ENCODE results near the gene SRSF10.
A peak's percentile ranks its signal among the peaks of the same experiment; 100 is the strongest.
"Not testable (repeated sequence)": the region's sequence is repeated elsewhere in the genome, so short reads cannot be mapped to it uniquely, and the experiment has no call there.

The SRSF10 gene

DNA sequence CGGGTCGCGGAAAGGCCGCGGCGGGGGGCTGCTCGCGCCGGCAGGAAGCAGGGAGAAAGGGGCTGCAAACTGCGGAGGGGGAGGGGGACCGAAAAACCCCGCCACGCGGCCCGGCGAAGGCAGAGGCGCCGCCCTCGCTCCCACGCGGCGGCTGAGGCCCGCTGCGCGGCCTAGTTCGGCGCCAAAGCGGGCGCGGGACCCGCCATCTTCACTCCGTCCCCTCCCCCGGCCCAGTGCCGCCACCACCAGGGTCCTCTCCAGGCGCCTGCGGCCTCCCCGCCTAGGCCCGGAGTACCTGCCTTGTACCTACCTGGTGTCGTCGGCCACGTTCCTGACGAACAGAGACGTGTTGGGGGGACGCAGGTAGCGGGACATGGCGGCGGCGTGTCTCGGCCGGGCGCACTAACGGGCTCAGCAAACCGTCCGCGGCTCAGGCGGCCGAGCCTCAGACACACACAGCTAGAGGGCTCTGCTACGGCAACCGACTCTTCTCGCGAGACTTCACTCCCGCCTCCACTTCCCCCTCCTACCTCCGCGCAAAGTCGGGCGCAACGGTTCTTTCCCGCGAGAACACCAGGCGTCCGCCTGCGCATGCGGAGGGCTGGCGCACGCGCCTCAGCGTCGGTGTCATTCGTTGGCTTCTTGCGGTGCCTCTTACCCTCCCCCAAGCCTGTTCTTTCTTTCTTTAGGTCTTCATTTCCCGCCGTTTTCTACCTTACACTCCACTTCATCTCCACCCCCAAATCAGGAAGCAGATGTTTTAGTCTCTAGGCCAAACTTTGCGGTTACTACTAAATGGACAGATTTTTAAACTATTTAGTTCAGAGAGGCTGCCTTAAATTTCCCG lies at the start of gene SRSF10:
SRSF10 (minus strand) TSS at position 447 of the 847 bp plus-strand sequence; CDS start at position 375, 72 bp downstream.
- no peaks in the 10 kb centered on the region for H3K9me3 Mint-ChIP-seq
- peaks cover 3% of the 10 kb centered on the region for H3K36me3 Mint-ChIP-seq
- DNase-seq (ENCODE audit: low spot score in 2 of 2) (peak; percentile 89 to 96), ATAC-seq (ENCODE audit: low read depth) (peak; percentile 91)
- H3K4me3 Mint-ChIP-seq: peak within 1 kb of the TSS; percentile 90
- H3K27me3 Mint-ChIP-seq: no peaks in the 10 kb centered on the region
- peaks cover 30% of the 10 kb centered on the region for H3K4me1 Mint-ChIP-seq
- peak within 1 kb of the TSS; percentile 95 for H3K27ac Mint-ChIP-seq

GRCh38 chr1:24027838-24028468 lies 47.8 kb upstream of the SRSF10 start:
- Mint-ChIP-seq H3K4me3 (no peak overlapping the region), H3K36me3 (no peaks in the 10 kb centered on the region), H3K27me3 (no peaks in the 10 kb centered on the region), H3K27ac (no peak overlapping the region), H3K9me3 (no peaks in the 10 kb centered on the region), H3K4me1 (no peaks in the 10 kb centered on the region)
- DNase-seq (ENCODE audit: low spot score in 2 of 2) (no peak), ATAC-seq (ENCODE audit: low read depth) (peak; percentile 45)

GRCh38 chr1:24022581-24023361 lies 42.6 kb upstream of the SRSF10 start:
- H3K9me3 Mint-ChIP-seq: no peaks in the 10 kb centered on the region
- no peaks in the 10 kb centered on the region for H3K4me1 Mint-ChIP-seq
- H3K4me3 Mint-ChIP-seq: no peak overlapping the region
- H3K27ac Mint-ChIP-seq: no peak overlapping the region
- ATAC-seq (ENCODE audit: low read depth): no peak
- no peak for DNase-seq (ENCODE audit: low spot score in 2 of 2)
- no peaks in the 10 kb centered on the region for H3K36me3 Mint-ChIP-seq
- H3K27me3 Mint-ChIP-seq: peaks cover 1% of the 10 kb centered on the region

DNA sequence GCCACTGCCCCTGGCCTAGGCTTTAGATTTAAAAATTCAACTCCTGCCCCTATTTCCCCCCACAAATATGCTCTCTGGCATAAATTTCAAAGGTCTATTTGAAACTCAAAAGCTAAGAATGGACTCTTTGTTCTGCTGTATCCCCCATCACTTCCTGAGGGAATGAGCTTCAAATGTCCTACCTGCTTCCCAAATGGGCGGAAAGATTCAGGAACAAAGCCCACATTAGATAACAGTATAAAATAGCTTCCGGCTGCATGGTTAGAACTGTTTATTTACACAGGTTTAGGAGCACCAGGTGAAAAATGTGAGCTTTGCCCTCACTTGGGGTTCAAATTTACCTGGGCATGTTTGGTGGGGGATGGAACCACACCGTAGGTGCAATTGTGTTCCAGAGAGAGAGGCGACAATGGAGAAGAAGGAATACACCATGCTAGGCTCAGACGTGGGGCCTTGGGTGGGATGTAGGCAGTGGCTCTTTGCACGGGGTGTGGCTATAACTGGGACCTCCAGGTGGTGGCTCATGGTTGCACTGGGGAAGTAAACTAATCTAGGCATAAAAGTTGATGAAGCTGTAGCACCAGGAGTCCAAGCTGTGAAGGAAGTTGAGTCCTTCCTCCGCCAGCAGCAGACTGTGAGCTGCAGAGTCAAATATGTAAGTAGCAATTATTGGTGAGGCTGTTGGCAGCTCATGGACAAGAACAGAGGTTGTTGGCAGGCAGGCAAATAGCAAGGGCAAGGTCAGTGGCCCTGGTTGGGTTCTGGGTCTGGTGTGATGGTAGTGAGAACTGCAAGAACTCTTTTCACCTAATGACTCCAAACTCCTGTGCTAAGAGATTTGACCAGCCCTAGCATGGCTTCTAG lies 41.5 kb upstream of the SRSF10 start:
- no peak overlapping the region for H3K27ac Mint-ChIP-seq
- H3K36me3 Mint-ChIP-seq: no peaks in the 10 kb centered on the region
- DNase-seq (ENCODE audit: low spot score in 2 of 2) (no peak), ATAC-seq (ENCODE audit: low read depth) (no peak)
- H3K4me3 Mint-ChIP-seq: no peak overlapping the region
- H3K4me1 Mint-ChIP-seq: no peaks in the 10 kb centered on the region
- H3K27me3 Mint-ChIP-seq: peaks cover 1% of the 10 kb centered on the region
- no peaks in the 10 kb centered on the region for H3K9me3 Mint-ChIP-seq

DNA sequence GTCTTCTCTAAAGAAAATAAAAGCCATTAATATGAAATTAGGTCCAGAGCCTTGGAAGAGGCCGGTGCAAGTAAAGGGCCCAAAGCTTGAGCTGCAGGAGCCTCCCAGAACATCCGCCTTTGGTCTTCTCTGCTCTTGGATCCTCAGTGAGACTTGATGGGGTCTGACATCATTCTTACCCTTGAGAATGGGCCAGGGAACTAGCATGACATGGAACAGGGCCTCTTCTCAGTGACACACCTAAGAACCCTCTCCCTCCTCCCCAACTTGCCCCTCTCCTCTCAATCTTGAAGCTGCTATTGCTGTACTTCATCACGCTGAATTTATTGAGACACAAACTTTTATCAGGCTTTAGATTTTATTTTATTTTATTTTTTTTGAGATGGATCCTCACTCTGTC lies 40.3 kb upstream of the SRSF10 start:
- no peak for DNase-seq (ENCODE audit: low spot score in 2 of 2)
- Mint-ChIP-seq H3K27ac (no peak overlapping the region), H3K4me1 (no peaks in the 10 kb centered on the region), H3K36me3 (no peaks in the 10 kb centered on the region), H3K9me3 (no peaks in the 10 kb centered on the region), H3K4me3 (no peak overlapping the region), H3K27me3 (peaks cover 1% of the 10 kb centered on the region)
- ATAC-seq (ENCODE audit: low read depth): no peak

GRCh38 chr1:24020025-24020424 lies 39.9 kb upstream of the SRSF10 start:
- ATAC-seq (ENCODE audit: low read depth) (no peak), DNase-seq (ENCODE audit: low spot score in 2 of 2) (no peak)
- Mint-ChIP-seq H3K27me3 (peaks cover 1% of the 10 kb centered on the region), H3K27ac (no peak overlapping the region), H3K4me1 (no peaks in the 10 kb centered on the region), H3K9me3 (no peaks in the 10 kb centered on the region), H3K4me3 (no peak overlapping the region), H3K36me3 (no peaks in the 10 kb centered on the region)

DNA sequence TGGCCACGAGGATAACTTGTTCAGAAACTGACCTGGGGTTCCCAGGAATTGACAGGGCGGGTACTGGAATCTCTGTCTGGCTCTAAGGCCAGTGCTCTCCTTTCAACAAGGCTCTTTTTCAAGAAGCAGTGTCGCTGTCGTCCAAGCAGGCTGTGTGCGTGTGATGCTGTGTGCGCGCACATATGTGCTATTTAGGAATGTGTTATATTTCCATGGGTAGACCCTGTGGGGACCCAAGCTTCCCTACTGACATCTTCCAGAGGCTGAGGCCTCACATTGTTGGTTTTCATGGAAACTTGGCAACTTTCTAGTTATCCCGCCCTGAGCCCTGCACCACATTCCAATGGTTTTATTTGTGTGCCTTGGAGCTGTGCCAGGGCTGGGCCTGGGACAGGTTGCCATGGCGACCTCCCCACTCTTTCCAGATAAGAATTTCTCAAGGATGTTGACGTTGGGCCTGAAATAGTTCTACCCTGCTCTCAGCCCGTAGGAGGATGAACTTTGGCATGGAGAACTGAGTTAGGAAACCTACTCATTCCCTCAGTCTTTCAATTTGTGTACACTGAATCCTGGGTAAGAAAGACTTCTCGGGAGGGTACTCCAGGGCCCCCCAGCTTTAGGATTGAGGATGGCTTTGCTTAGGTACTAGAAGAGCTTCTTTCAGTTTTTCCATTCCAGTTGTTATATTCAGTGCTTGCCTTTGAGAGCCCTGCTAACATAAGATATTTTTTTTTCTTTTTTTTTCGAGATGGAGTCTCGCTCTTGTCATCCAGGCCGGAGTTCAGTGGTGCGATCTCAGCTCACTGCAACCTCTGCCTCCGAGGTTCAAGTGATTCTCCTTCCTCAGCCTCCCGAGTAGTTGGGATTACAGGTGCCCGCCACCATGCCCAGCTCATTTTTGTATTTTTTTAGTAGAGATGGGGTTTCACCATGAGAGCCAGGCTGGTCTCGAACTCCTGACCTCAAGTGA lies 38.8 kb upstream of the SRSF10 start:
- Mint-ChIP-seq H3K9me3 (no peaks in the 10 kb centered on the region), H3K27me3 (peaks cover 1% of the 10 kb centered on the region), H3K27ac (no peak overlapping the region), H3K4me1 (no peaks in the 10 kb centered on the region), H3K36me3 (no peaks in the 10 kb centered on the region), H3K4me3 (no peak overlapping the region)
- ATAC-seq (ENCODE audit: low read depth) (no peak), DNase-seq (ENCODE audit: low spot score in 2 of 2) (no peak)

DNA sequence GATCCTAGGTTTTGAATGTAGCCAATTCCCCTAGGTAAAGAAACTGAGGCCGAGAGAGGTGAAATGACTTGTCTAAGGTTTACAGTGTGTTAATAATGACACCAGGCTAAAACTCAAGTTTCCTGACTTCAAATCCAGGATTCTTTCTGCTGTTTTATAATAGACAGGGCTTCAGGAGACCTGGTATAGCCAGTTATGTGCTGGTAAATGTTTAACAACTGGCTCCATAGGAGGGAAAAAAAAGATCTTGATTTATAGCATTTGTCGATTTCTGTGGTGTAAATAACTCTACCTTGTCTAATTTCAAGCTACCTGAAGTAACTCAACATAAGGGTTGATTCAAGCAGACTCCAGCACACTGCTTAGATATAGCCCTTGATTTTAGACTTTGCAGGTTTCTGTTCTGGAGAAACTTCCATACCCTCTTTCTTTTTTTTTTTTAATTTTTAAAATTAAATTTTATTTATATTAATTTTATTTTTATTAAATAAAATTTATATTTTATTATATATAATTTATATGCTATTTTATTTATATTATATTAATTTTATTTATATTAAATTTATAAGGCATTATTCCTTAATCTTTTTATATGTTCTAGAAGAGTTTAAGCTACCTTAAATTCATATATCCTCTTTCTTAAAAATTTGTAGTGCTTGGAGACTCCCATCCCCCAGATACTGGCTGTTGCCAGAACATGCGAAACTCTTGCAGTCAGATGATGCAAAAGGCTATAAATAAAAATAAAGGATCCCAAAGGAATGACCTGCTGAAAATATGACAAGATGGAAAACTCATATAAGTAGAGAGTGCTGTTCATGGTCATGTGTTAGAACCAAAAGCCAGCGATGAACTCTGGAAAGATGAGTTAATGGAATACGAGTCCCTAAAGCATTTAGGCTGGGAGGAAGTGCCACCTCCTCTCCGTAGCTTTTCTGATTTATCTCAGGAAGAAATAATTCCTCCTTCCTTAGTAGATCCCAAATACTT lies 35.4 kb upstream of the SRSF10 start:
- Mint-ChIP-seq H3K4me1 (peaks cover 2% of the 10 kb centered on the region), H3K36me3 (no peaks in the 10 kb centered on the region), H3K4me3 (no peak overlapping the region), H3K27ac (no peak overlapping the region), H3K27me3 (peaks cover 9% of the 10 kb centered on the region), H3K9me3 (no peaks in the 10 kb centered on the region)
- ATAC-seq (ENCODE audit: low read depth): no peak
- DNase-seq (ENCODE audit: low spot score in 2 of 2): no peak

GRCh38 chr1:24012878-24013277 lies 32.8 kb upstream of the SRSF10 start:
- not testable (repeated sequence) for H3K4me1 Mint-ChIP-seq; ATAC-seq (ENCODE audit: low read depth); H3K27ac Mint-ChIP-seq; DNase-seq (ENCODE audit: low spot score in 2 of 2); H3K4me3 Mint-ChIP-seq; H3K27me3 Mint-ChIP-seq; H3K36me3 Mint-ChIP-seq; H3K9me3 Mint-ChIP-seq

DNA sequence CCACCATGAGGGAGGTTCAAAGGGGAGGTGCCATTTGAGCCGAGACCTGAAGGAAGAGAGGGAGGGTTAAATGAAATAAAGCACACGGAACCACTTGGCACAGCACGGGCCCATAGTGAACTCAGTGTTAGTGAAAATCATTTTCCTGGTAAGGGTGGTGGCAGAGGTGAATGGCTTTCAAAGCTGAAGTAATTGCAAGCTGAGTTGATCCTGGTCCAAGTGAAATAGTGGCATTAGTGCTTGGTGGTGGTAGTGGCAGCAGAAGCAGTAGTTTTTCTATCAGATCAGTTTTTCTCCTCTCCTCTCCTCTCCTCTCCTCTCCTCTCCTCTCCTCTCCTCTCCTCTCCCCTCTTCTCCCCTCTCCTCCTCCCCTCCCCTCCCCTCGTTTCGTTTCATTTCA lies 30.5 kb upstream of the SRSF10 start:
- Mint-ChIP-seq H3K27me3 (peaks cover 10% of the 10 kb centered on the region), H3K4me1 (peaks cover 2% of the 10 kb centered on the region), H3K36me3 (no peaks in the 10 kb centered on the region), H3K9me3 (no peaks in the 10 kb centered on the region), H3K27ac (no peak overlapping the region), H3K4me3 (no peak overlapping the region)
- DNase-seq (ENCODE audit: low spot score in 2 of 2): no peak
- no peak for ATAC-seq (ENCODE audit: low read depth)

GRCh38 chr1:24009406-24009805 lies 29.3 kb upstream of the SRSF10 start:
- DNase-seq (ENCODE audit: low spot score in 2 of 2): no peak
- peaks cover 11% of the 10 kb centered on the region for H3K27me3 Mint-ChIP-seq
- H3K4me3 Mint-ChIP-seq: no peak overlapping the region
- ATAC-seq (ENCODE audit: low read depth): no peak
- peaks cover 5% of the 10 kb centered on the region for H3K4me1 Mint-ChIP-seq
- H3K9me3 Mint-ChIP-seq: no peaks in the 10 kb centered on the region
- no peaks in the 10 kb centered on the region for H3K36me3 Mint-ChIP-seq
- H3K27ac Mint-ChIP-seq: no peak overlapping the region

All from memory B cell (primary cell).